A673 (cell line): ENCODE data around the gene PLEKHS1.

Experiments
- CTCF ChIP-seq: fragments of 300-800, 200-600 bp; sonication (generic); conservative IDR thresholded peaks from 2 replicates; pipeline ENCODE4 v1.5.1; 2017; ENCODE audit warnings: low read depth, mild to moderate bottlenecking, antibody characterized with exemption, low read length, moderate library complexity, mixed read lengths
- EZH2 ChIP-seq: fragments of 200-600 bp; sonication (generic); IDR thresholded peaks from 2 replicates; pipeline ENCODE4 v1.6.1; 2017; ENCODE audit warnings: borderline replicate concordance, low read depth, mild to moderate bottlenecking, mixed read lengths, antibody characterized with exemption, low read length; ENCODE audit not compliant: poor library complexity, severe bottlenecking

GRCh38 chr10:113713640-113713982 lies 37.9 kb upstream of the PLEKHS1 start:
- TF ChIP-seq CTCF (no peak), EZH2 (no peak)
